ENCODE results near the gene OTULINL. TPM values are rescaled to one million over a fixed set of nuclear protein-coding genes. Genes with fewer than 3 reads are reported as not detected.

OTULINL gene
- total RNA-seq, 8 experiments from 2014 or later, result 0.20 to 7.3 (median 3.8) TPM

GRCh38 chr5:14580398-14581034 is 1.1 kb upstream of the OTULINL start:
- 34 to 100% (median 94%) methylated on average over 1 to 6 of the region's 6 CpGs for WGBS, 10 experiments
- in situ Hi-C loops (cut with MboI; ENCODE audit: low pct_unique_long_range_greater_than_20kb in 2 of 9, low sequenced_read_pairs in 9 of 9, unreplicated experiment in 9 of 9), result no loop called here
- H3K4me1 ChIP-seq (replicated peaks in 1 of 2), result no peaks in the 10 kb centered on the region
- ATAC-seq (replicated peaks in 6 of 8), result no peak
- no peak overlapping the region for H3K4me3 ChIP-seq
- no peak overlapping the region for H3K27ac ChIP-seq

- Histone ChIP-seq H3K4me1 (replicated peaks in 1 of 2) (no peaks in the 10 kb centered on the region), H3K4me3 (peak overlapping the region; percentile 66 to 87 (median 71)), H3K27ac (peak overlapping the region; percentile 56 to 65)
- in situ Hi-C loops (cut with MboI; ENCODE audit: low pct_unique_long_range_greater_than_20kb in 2 of 9, low sequenced_read_pairs in 9 of 9, unreplicated experiment in 9 of 9), result no loop called here
- 0 to 14% (median 5%) methylated on average over 1 to 10 of the region's 86 CpGs; no CpG with 5 or more reads in 5 of the 10 experiments for WGBS, 10 experiments
- peak; percentile 48 to 79 (median 70) for ATAC-seq (replicated peaks in 6 of 8)
Observed at GRCh38 chr5:14581891-14582796, 552 bp downstream of the OTULINL start.

- ATAC-seq (replicated peaks in 6 of 8), result no peak
- no peak overlapping the region for H3K27ac ChIP-seq
- WGBS, 10 experiments, result 5 to 100% (median 40%) methylated on average over 1 to 8 of the region's 9 CpGs; no CpG with 5 or more reads in 3 of the 10 experiments
- H3K4me1 ChIP-seq (replicated peaks in 1 of 2), result no peaks in the 10 kb centered on the region
- in situ Hi-C loops (cut with MboI; ENCODE audit: low pct_unique_long_range_greater_than_20kb in 2 of 9, low sequenced_read_pairs in 9 of 9, unreplicated experiment in 9 of 9), result no loop called here
- H3K4me3 ChIP-seq, result peak overlapping the region; percentile 66 to 87 (median 71)
Observed at GRCh38 chr5:14582797-14583137, 1.2 kb downstream of the OTULINL start.

GRCh38 chr5:14584848-14585247 is 3.3 kb downstream of the OTULINL start:
- 60 to 100% (median 89%) methylated on average over 1 to 7 of the region's 7 CpGs; no CpG with 5 or more reads in 2 of the 10 experiments for WGBS, 10 experiments
- no peaks in the 10 kb centered on the region for H3K4me1 ChIP-seq (replicated peaks in 1 of 2)
- no peak overlapping the region for H3K4me3 ChIP-seq
- in situ Hi-C loops (cut with MboI; ENCODE audit: low pct_unique_long_range_greater_than_20kb in 2 of 9, low sequenced_read_pairs in 9 of 9, unreplicated experiment in 9 of 9), result no loop called here
- no peak for ATAC-seq (replicated peaks in 6 of 8)
- no peak overlapping the region for H3K27ac ChIP-seq

- H3K27ac ChIP-seq, result no peak overlapping the region
- no peak for ATAC-seq (replicated peaks in 6 of 8)
- in situ Hi-C loops (cut with MboI; ENCODE audit: low pct_unique_long_range_greater_than_20kb in 2 of 9, low sequenced_read_pairs in 9 of 9, unreplicated experiment in 9 of 9), result no loop called here
- 34 to 100% (median 70%) methylated on average over 1 to 6 of the region's 6 CpGs; no CpG with 5 or more reads in 1 of the 10 experiments for WGBS, 10 experiments
- H3K4me1 ChIP-seq (replicated peaks in 1 of 2), result no peaks in the 10 kb centered on the region
- no peak overlapping the region for H3K4me3 ChIP-seq
Observed at GRCh38 chr5:14587150-14587549, 5.6 kb downstream of the OTULINL start.

- H3K4me1 ChIP-seq (replicated peaks in 1 of 2), result no peaks in the 10 kb centered on the region
- WGBS, 10 experiments, result 43 to 100% (median 100%) methylated on average over 1 to 2 of the region's 2 CpGs; no CpG with 5 or more reads in 1 of the 10 experiments
- in situ Hi-C loops (cut with MboI; ENCODE audit: low pct_unique_long_range_greater_than_20kb in 2 of 9, low sequenced_read_pairs in 9 of 9, unreplicated experiment in 9 of 9), result no loop called here
- no peak overlapping the region for H3K27ac ChIP-seq
- no peak for ATAC-seq (replicated peaks in 6 of 8)
- H3K4me3 ChIP-seq, result no peak overlapping the region
Observed at GRCh38 chr5:14588145-14588544, 6.6 kb downstream of the OTULINL start.

- in situ Hi-C loops (cut with MboI; ENCODE audit: low pct_unique_long_range_greater_than_20kb in 2 of 9, low sequenced_read_pairs in 9 of 9, unreplicated experiment in 9 of 9), result no loop called here
- H3K4me3 ChIP-seq, result no peak overlapping the region
- H3K4me1 ChIP-seq (replicated peaks in 1 of 2), result no peaks in the 10 kb centered on the region
- WGBS, 10 experiments, result 31 to 100% (median 69%) methylated on average over 1 to 5 of the region's 10 CpGs; no CpG with 5 or more reads in 1 of the 10 experiments
- peak in 1 of 8 experiments; percentile 46 for ATAC-seq (replicated peaks in 6 of 8)
- no peak overlapping the region for H3K27ac ChIP-seq
Observed at GRCh38 chr5:14588758-14589543, 7.4 kb downstream of the OTULINL start.

GRCh38 chr5:14590949-14591348 is 9.4 kb downstream of the OTULINL start:
- ATAC-seq (replicated peaks in 6 of 8), result no peak
- 0 to 100% (median 80%) methylated on average over 1 to 2 of the region's 2 CpGs; no CpG with 5 or more reads in 1 of the 10 experiments for WGBS, 10 experiments
- in situ Hi-C loops (cut with MboI; ENCODE audit: low pct_unique_long_range_greater_than_20kb in 2 of 9, low sequenced_read_pairs in 9 of 9, unreplicated experiment in 9 of 9), result no loop called here
- Histone ChIP-seq H3K27ac (no peak overlapping the region), H3K4me1 (replicated peaks in 1 of 2) (no peaks in the 10 kb centered on the region), H3K4me3 (no peak overlapping the region)

- in situ Hi-C loops (cut with MboI; ENCODE audit: low pct_unique_long_range_greater_than_20kb in 2 of 9, low sequenced_read_pairs in 9 of 9, unreplicated experiment in 9 of 9), result no loop called here
- no peaks in the 10 kb centered on the region for H3K4me1 ChIP-seq (replicated peaks in 1 of 2)
- no peak overlapping the region for H3K27ac ChIP-seq
- H3K4me3 ChIP-seq, result no peak overlapping the region
- ATAC-seq (replicated peaks in 6 of 8), result no peak
- 50 to 100% (median 70%) methylated on average over 1 to 2 of the region's 2 CpGs; no CpG with 5 or more reads in 6 of the 10 experiments for WGBS, 10 experiments
Observed at GRCh38 chr5:14591548-14591947, 10.0 kb downstream of the OTULINL start.

- no peak overlapping the region for H3K4me3 ChIP-seq
- WGBS, 10 experiments, result 77 to 100% (median 100%) methylated on average over 1 to 4 of the region's 4 CpGs; no CpG with 5 or more reads in 3 of the 10 experiments
- no peak overlapping the region for H3K27ac ChIP-seq
- no peaks in the 10 kb centered on the region for H3K4me1 ChIP-seq (replicated peaks in 1 of 2)
- in situ Hi-C loops (cut with MboI; ENCODE audit: low pct_unique_long_range_greater_than_20kb in 2 of 9, low sequenced_read_pairs in 9 of 9, unreplicated experiment in 9 of 9), result no loop called here
- ATAC-seq (replicated peaks in 6 of 8), result no peak
Observed at GRCh38 chr5:14593326-14594021, 11.9 kb downstream of the OTULINL start.

- WGBS, 10 experiments, result 50 to 100% (median 82%) methylated on average over 1 to 3 of the region's 4 CpGs; no CpG with 5 or more reads in 5 of the 10 experiments
- Histone ChIP-seq H3K27ac (no peak overlapping the region), H3K4me3 (no peak overlapping the region), H3K4me1 (replicated peaks in 1 of 2) (no peaks in the 10 kb centered on the region)
- no peak for ATAC-seq (replicated peaks in 6 of 8)
- in situ Hi-C loops (cut with MboI; ENCODE audit: low pct_unique_long_range_greater_than_20kb in 2 of 9, low sequenced_read_pairs in 9 of 9, unreplicated experiment in 9 of 9), result no loop called here
Observed at GRCh38 chr5:14594378-14595074, 12.9 kb downstream of the OTULINL start.

GRCh38 chr5:14595189-14595588 is 13.6 kb downstream of the OTULINL start:
- Histone ChIP-seq H3K4me1 (replicated peaks in 1 of 2) (no peaks in the 10 kb centered on the region), H3K27ac (no peak overlapping the region), H3K4me3 (no peak overlapping the region)
- no peak for ATAC-seq (replicated peaks in 6 of 8)
- in situ Hi-C loops (cut with MboI; ENCODE audit: low pct_unique_long_range_greater_than_20kb in 2 of 9, low sequenced_read_pairs in 9 of 9, unreplicated experiment in 9 of 9), result no loop called here
- 69 to 100% (median 85%) methylated on average over 1 to 2 of the region's 3 CpGs; no CpG with 5 or more reads in 3 of the 10 experiments for WGBS, 10 experiments
